K562 (cell line): ENCODE data around the gene CPNE1. TPM values are rescaled to one million over a fixed set of nuclear protein-coding genes. Genes with fewer than 3 reads are reported as not detected.

ENCODE experiments used
- ATAC-seq: fragments of 200-7000 bp; cut with Tn5 transposase; 3 replicates; pipeline ENCODE4 v1.9.1; 2020; ENCODE audit warnings: moderate library complexity
- BruUV-seq: library from RNA; stranded (reverse); fragments of 400-500 nt; replicated peaks from 2 replicates; lab custom pipeline; 2021; lab: Mats Ljungman, UMichigan
- CTCF ChIA-PET: fragments of 300-600 bp; formaldehyde crosslinking; extraction: SDS; loops from one replicate; lab custom pipeline; 2021; ENCODE audit warnings: low intra/inter-chr PET ratio; lab: Yijun Ruan, JAX
- POLR2A ChIA-PET: fragments of 300-600, 350-650 bp; sonication (Branson Sonifier 250); formaldehyde crosslinking; extraction: SDS; loops from one replicate; lab custom pipeline; 2021; ENCODE audit warnings: antibody characterized with exemption, inconsistent platforms; lab: Yijun Ruan, JAX
- DNase-seq, 4 experiments: peaks; one replicate each; pipeline versions ENCODE4 v3.0.0 to v3.0.0-alpha.2; 2011 to 2018; ENCODE audit warnings: low spot score in 3 of 4, mixed read lengths in 3 of 4; ENCODE audit errors: extremely low read depth in 1 of 4
- FAIRE-seq: peaks from 2 replicates; lab custom pipeline; 2011; peaks lifted over from hg19 to GRCh38; lab: Jason Lieb, UNC
- H2AFZ ChIP-seq: 2 replicates; pipeline ENCODE4 v1.6.0; 2011; ENCODE audit warnings: low read depth, low read length, control low read depth, inconsistent platforms
- H3K27ac ChIP-seq: fragments of 200-600 bp; 3 replicates; pipeline ENCODE4 v1.8.0; 2011; ENCODE audit warnings: low read depth, mild to moderate bottlenecking, control low read depth, inconsistent platforms, low read length, moderate library complexity, mixed read lengths; ENCODE audit errors: extremely low read depth
- H3K27me3 ChIP-seq, 2 experiments: fragments of 300-600 bp in 1 of 2; 2 replicates in 1 of 2; 3 replicates in 1 of 2; pipeline versions ENCODE4 v1.6.0 to v1.8.0; 2011; ENCODE audit warnings: inconsistent platforms in 2 of 2, low read length in 2 of 2, mild to moderate bottlenecking in 1 of 2, mixed read lengths in 1 of 2, moderate library complexity in 1 of 2; ENCODE audit not compliant: control insufficient read depth in 2 of 2, insufficient read depth in 2 of 2
- H3K36me3 ChIP-seq: fragments of 300-600 bp; 3 replicates; pipeline ENCODE4 v1.8.0; 2011; ENCODE audit warnings: mild to moderate bottlenecking, low read length, inconsistent platforms; ENCODE audit not compliant: control insufficient read depth, insufficient read depth
- H3K4me1 ChIP-seq, 2 experiments: fragments of 200-600 bp in 1 of 2; replicated peaks in 1 of 2; 2 replicates in 1 of 2; 3 replicates in 1 of 2; pipeline versions ENCODE4 v1.5.1 to v1.8.0; 2011; ENCODE audit warnings: inconsistent platforms in 2 of 2, low read length in 2 of 2, mild to moderate bottlenecking in 1 of 2, mixed read lengths in 1 of 2, moderate library complexity in 1 of 2; ENCODE audit not compliant: control insufficient read depth in 2 of 2, insufficient read depth in 2 of 2
- H3K4me2 ChIP-seq: 2 replicates; pipeline ENCODE4 v1.6.1; 2011; ENCODE audit warnings: low read length, control low read depth, inconsistent platforms, mixed read lengths; ENCODE audit not compliant: insufficient read depth
- H3K4me3 ChIP-seq: fragments of 200-600 bp; sonication (generic), shearing (Covaris generic); 2 replicates; pipeline ENCODE4 v1.5.1; 2016; ENCODE audit warnings: control low read depth, inconsistent platforms
- H3K79me2 ChIP-seq: fragments of 200-600 bp; 3 replicates; pipeline ENCODE4 v1.8.0; 2011; ENCODE audit warnings: low read length, inconsistent platforms; ENCODE audit not compliant: control insufficient read depth, insufficient read depth
- H3K9ac ChIP-seq, 2 experiments: 2 replicates each; pipeline versions ENCODE4 v1.6.0 to v1.6.1; 2011; ENCODE audit warnings: low read depth in 2 of 2, low read length in 2 of 2, control low read depth in 1 of 2, inconsistent platforms in 1 of 2, mild to moderate bottlenecking in 1 of 2, mixed read lengths in 1 of 2; ENCODE audit not compliant: insufficient read depth in 1 of 2
- H3K9me1 ChIP-seq: one replicate; pipeline ENCODE4 v1.6.0; 2011; ENCODE audit warnings: inconsistent platforms, mild to moderate bottlenecking, low read length, moderate library complexity; ENCODE audit not compliant: control insufficient read depth, insufficient read depth
- H3K9me3 ChIP-seq: replicated peaks from 2 replicates; pipeline ENCODE4 v1.5.1; 2011; ENCODE audit warnings: low read depth, low read length, inconsistent platforms; ENCODE audit not compliant: control insufficient read depth, insufficient read depth
- H4K20me1 ChIP-seq: replicated peaks from 2 replicates; pipeline ENCODE4 v1.6.1; 2011; ENCODE audit warnings: low read length, inconsistent platforms, mixed read lengths; ENCODE audit not compliant: control insufficient read depth, insufficient read depth
- DNMT1 ChIP-seq: fragments of 450-650 bp; IDR thresholded peaks from 2 replicates; pipeline ENCODE4 v1.6.1; 2016; ENCODE audit warnings: antibody characterized with exemption, mild to moderate bottlenecking
- ETV5 ChIP-seq: sonication (generic); formaldehyde crosslinking; IDR thresholded peaks from 2 replicates; pipeline ENCODE4 v1.4.0; 2020; ENCODE audit warnings: low read depth, mild to moderate bottlenecking, missing genetic modification reagents
- FOXA3 ChIP-seq, 2 experiments: fragments of 450-650 bp in 1 of 2; sonication (generic) in 1 of 2; formaldehyde crosslinking; IDR thresholded peaks in 1 of 2; conservative IDR thresholded peaks in 1 of 2; 2 replicates each; pipeline versions ENCODE4 v1.4.0 to v1.8.0; 2020 to 2022; ENCODE audit warnings: mild to moderate bottlenecking in 2 of 2, missing genetic modification reagents in 1 of 2
- GTF2E2 ChIP-seq: fragments of 200-800 bp; sonication (Bioruptor generic); IDR thresholded peaks from 2 replicates; pipeline ENCODE4 v1.6.1; 2016; ENCODE audit warnings: missing genetic modification characterization, missing compliant biosample characterization
- HOXB6 ChIP-seq: fragments of 250-450 bp; sonication (Bioruptor Pico); IDR thresholded peaks from 2 replicates; pipeline ENCODE4 v1.5.1; 2022; ENCODE audit warnings: mild to moderate bottlenecking, borderline replicate concordance
- NFYB ChIP-seq: IDR thresholded peaks from 2 replicates; pipeline ENCODE4 v1.6.1; 2011; ENCODE audit warnings: mild to moderate bottlenecking, moderate library complexity; ENCODE audit not compliant: insufficient read length; ENCODE audit errors: extremely low read depth
- PHTF2 ChIP-seq: fragments of 250-450 bp; sonication (Bioruptor Pico); IDR thresholded peaks from 2 replicates; pipeline ENCODE4 v1.5.0; 2021; ENCODE audit warnings: mild to moderate bottlenecking
- POLR2H ChIP-seq: IDR thresholded peaks from 2 replicates; pipeline ENCODE4 v1.6.1; 2016; ENCODE audit warnings: missing genetic modification characterization, low read depth, mild to moderate bottlenecking, control low read depth, missing compliant biosample characterization, moderate library complexity
- RBM14 ChIP-seq: fragments of 200-400 bp; formaldehyde crosslinking; IDR thresholded peaks from 2 replicates; pipeline ENCODE4 v1.6.1; 2018; ENCODE audit warnings: low read depth, mild to moderate bottlenecking, low read length, moderate library complexity, borderline replicate concordance; ENCODE audit not compliant: insufficient read depth
- RCOR1 ChIP-seq, 2 experiments: IDR thresholded peaks; 2 replicates each; pipeline ENCODE4 v1.6.1; 2012; ENCODE audit warnings: low read depth in 2 of 2, low read length in 2 of 2, borderline replicate concordance in 1 of 2, improper control_type of control experiment in 1 of 2
- STAT5B ChIP-seq: fragments of 250-450 bp; sonication (Bioruptor Pico); IDR thresholded peaks from 2 replicates; pipeline ENCODE4 v1.8.0; 2021; ENCODE audit warnings: mild to moderate bottlenecking, inconsistent platforms
- USF1 ChIP-seq: sonication (generic); formaldehyde crosslinking; IDR thresholded peaks from 2 replicates; pipeline ENCODE4 v1.9.0; 2022; ENCODE audit warnings: mild to moderate bottlenecking, missing genetic modification reagents
- ZKSCAN1 ChIP-seq: fragments of 150-350 bp; IDR thresholded peaks from 2 replicates; pipeline ENCODE4 v1.6.1; 2016; ENCODE audit warnings: low read depth, low read length
- ZNF175 ChIP-seq: fragments of 200-800 bp; sonication (Bioruptor generic); IDR thresholded peaks from 2 replicates; pipeline ENCODE4 v1.6.1; 2016; ENCODE audit warnings: low read depth, mild to moderate bottlenecking, missing genetic modification characterization, missing compliant biosample characterization
- ZNF398 ChIP-seq: fragments of 250-450 bp; sonication (Bioruptor Pico); IDR thresholded peaks from 2 replicates; pipeline ENCODE4 v1.8.0; 2021; ENCODE audit warnings: moderate library complexity, mild to moderate bottlenecking, inconsistent platforms
- ZNF780A ChIP-seq: fragments of 250-450 bp; sonication (Bioruptor Pico); IDR thresholded peaks from 2 replicates; pipeline ENCODE4 v1.5.0; 2021; ENCODE audit warnings: mild to moderate bottlenecking
- WGBS: fragments of 100-300 bp; shearing (Covaris generic); methylation state at CpG from one replicate; pipeline ENCODE4 v1.1.6; 2016; ENCODE audit warnings: low coverage, mixed read lengths; ENCODE audit not compliant: insufficient coverage; ENCODE audit errors: missing lambda C conversion rate; 5-methylcytosine and 5-hydroxymethylcytosine counted together
- in situ Hi-C: fragments of 300-500 bp; cut with MboI; formaldehyde crosslinking; loops from 4 replicates; pipeline ENCODE4 v1.15.0; 2018; ENCODE audit warnings: inconsistent platforms, mixed read lengths
- intact Hi-C: fragments of 100-400 bp; cut with micrococcal nuclease; formaldehyde crosslinking; loops from 2 replicates; pipeline ENCODE4 v1.14.2; 2022
- polyA plus RNA-seq, 8 experiments: library from polyadenylated mRNA; depleted of rRNA in 4 of 8; stranded (reverse) in 5 of 8; unstranded in 3 of 8; fragments of >200 nt; fragmentation: Nextera tagmentation in 2 of 8; fragmentation: Illumina TruSeq in 1 of 8; extraction: Ambion mirVana in 2 of 8; extraction: Trizol in 1 of 8; gene quantifications; 2 replicates each; pipeline versions ENCODE4 v1.2.1 to v1.2.3, GENCODE V29; 2011 to 2014; ENCODE audit warnings: inconsistent platforms in 1 of 8, missing spikeins in 1 of 8
- total RNA-seq, 7 experiments: library from RNA; depleted of rRNA in 6 of 7; stranded (reverse); fragments of >200 nt in 6 of 7; fragmentation: Illumina TruSeq in 2 of 7; extraction: Trizol in 2 of 7; gene quantifications; 2 replicates each; pipeline versions ENCODE4 v1.2.1 to v1.2.3, GENCODE V29; 2011 to 2021; ENCODE audit warnings: low replicate concordance in 1 of 7
- TF ChIP-seq, protein P1 (sequence below): fragments of 250-450 bp; sonication (Bioruptor Pico); IDR thresholded peaks from 2 replicates; pipeline ENCODE4 v1.8.0; 2021; ENCODE audit warnings: moderate library complexity, mild to moderate bottlenecking, inconsistent platforms
- TF ChIP-seq, protein P2 (sequence below): fragments of 250-450 bp; sonication (Bioruptor Pico); IDR thresholded peaks from 2 replicates; pipeline ENCODE4 v1.4.0; 2020; ENCODE audit warnings: borderline replicate concordance

Gene CPNE1
- total and polyA plus RNA-seq, 9 of the 15 experiments (the other 6 are each of a cell fraction or from before 2014, with no cell fraction given) = 42.1 to 102 (median 56.0) TPM

- Histone ChIP-seq H3K9me1 (no peaks in the 10 kb centered on the region), H3K4me1 (peaks cover 10 to 14% of the 10 kb centered on the region in 2 experiments; a peak in 4 of 5 replicates), H2AFZ (0 out of 2 replicates have a peak overlapping the region, but pooled peaks have one; percentile 19), H4K20me1 (no peaks in the 10 kb centered on the region; the same call in 1 of the 2 replicates), H3K36me3 (peaks cover 56% of the 10 kb centered on the region; the same call in 2 of the 3 replicates), H3K79me2 (peaks cover 41% of the 10 kb centered on the region), H3K27me3 (no peaks in the 10 kb centered on the region), H3K9ac (peak overlapping the region; percentile 97; a peak in 3 of 4 replicates), H3K4me2 (peak overlapping the region; percentile 98), H3K9me3 (no peaks in the 10 kb centered on the region), H3K27ac (peak overlapping the region; percentile 92; the same call in 2 of the 3 replicates), H3K4me3 (peak overlapping the region; percentile 96)
- DNase-seq (no peak), ATAC-seq (no peak), FAIRE-seq (no peak)
- intact Hi-C loops (loop anchor here (2.0 kb wide), 1 partner anchor 81 kb away; no protein-coding TSS in a partner anchor), in situ Hi-C loops (no loop called here)
- ChIA-PET CTCF (no interaction called here), POLR2A (interaction anchor here (0.6 to 1.4 kb wide), 2 partner anchors 81 to 465 kb away, joined by 3 to 6 read pairs; no protein-coding TSS in a partner anchor)
- 49% methylated on average over 9 of the region's 9 CpGs for WGBS
- BruUV-seq = no TSS peak
- TF ChIP-seq RBM14 (no peak), PHTF2 (CRISPR knock-in tag) (no peak), GTF2E2 (tag) (no peak), RCOR1 (IDR thresholded peaks at IDR 0.05; ENCODE audit: borderline replicate concordance in 1 of 2, low read depth in 2 of 2, low read length in 2 of 2) (no peak), ZNF175 (no peak), NFYB (no peak), DNMT1 (no peak), USF1 (CRISPR knock-in tag) (no peak), ZNF780A (CRISPR knock-in tag) (no peak), HOXB6 (CRISPR knock-in tag) (no peak), POLR2H (tag) (no peak), STAT5B (CRISPR knock-in tag) (no peak), ETV5 (no peak), ZNF398 (no peak), FOXA3 (CRISPR knock-in tag; conservative IDR thresholded peaks at IDR 0.05 in 1 of 2, IDR thresholded peaks at IDR 0.05 in 1 of 2) (no peak), ZKSCAN1 (no peak)
- TF ChIP-seq, protein P1, sequence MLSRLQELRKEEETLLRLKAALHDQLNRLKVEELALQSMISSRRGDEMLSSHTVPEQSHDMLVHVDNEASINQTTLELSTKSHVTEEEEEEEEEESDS (CRISPR knock-in tag) = no peak
- TF ChIP-seq, protein P2, sequence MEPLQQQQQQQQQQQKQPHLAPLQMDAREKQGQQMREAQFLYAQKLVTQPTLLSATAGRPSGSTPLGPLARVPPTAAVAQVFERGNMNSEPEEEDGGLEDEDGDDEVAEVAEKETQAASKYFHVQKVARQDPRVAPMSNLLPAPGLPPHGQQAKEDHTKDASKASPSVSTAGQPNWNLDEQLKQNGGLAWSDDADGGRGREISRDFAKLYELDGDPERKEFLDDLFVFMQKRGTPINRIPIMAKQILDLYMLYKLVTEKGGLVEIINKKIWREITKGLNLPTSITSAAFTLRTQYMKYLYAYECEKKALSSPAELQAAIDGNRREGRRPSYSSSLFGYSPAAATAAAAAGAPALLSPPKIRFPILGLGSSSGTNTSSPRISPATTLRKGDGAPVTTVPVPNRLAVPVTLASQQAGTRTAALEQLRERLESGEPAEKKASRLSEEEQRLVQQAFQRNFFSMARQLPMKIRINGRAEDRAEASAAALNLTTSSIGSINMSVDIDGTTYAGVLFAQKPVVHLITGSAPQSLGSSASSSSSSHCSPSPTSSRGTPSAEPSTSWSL (CRISPR knock-in tag) = no peak
These were observed 33.1 kb upstream of the CPNE1 start for GRCh38 chr20:35697696-35698297.
